SJCRH30 (cell line): ENCODE results near the gene BCAS3. TPM values are rescaled to one million over a fixed set of nuclear protein-coding genes. Genes with fewer than 3 reads are reported as not detected.

Experiments used
- DNase-seq, 2 experiments: peaks; one replicate each; pipeline ENCODE4 v3.0.0-alpha.2; 2015 to 2020
- H3K27ac ChIP-seq: fragments of 250-450 bp; sonication (Bioruptor Pico); 2 replicates; pipeline ENCODE4 v1.5.1; 2020; ENCODE audit warnings: mild to moderate bottlenecking, moderate library complexity
- H3K27me3 ChIP-seq: fragments of 250-450 bp; sonication (Bioruptor Pico); 2 replicates; pipeline ENCODE4 v1.5.1; 2020; ENCODE audit warnings: mild to moderate bottlenecking, moderate library complexity
- H3K36me3 ChIP-seq: fragments of 250-450 bp; sonication (Bioruptor Pico); 2 replicates; pipeline ENCODE4 v1.5.1; 2020; ENCODE audit warnings: mild to moderate bottlenecking, moderate library complexity
- H3K4me1 ChIP-seq: fragments of 250-450 bp; sonication (Bioruptor Pico); 2 replicates; pipeline ENCODE4 v1.5.1; 2020; ENCODE audit warnings: mild to moderate bottlenecking, moderate library complexity
- H3K4me3 ChIP-seq: fragments of 250-450 bp; sonication (Bioruptor Pico); 2 replicates; pipeline ENCODE4 v1.5.1; 2020; ENCODE audit warnings: mild to moderate bottlenecking, moderate library complexity
- H3K9me3 ChIP-seq: fragments of 250-450 bp; sonication (Bioruptor Pico); replicated peaks from 2 replicates; pipeline ENCODE4 v1.5.1; 2020; ENCODE audit warnings: mild to moderate bottlenecking, moderate library complexity
- total RNA-seq: library from RNA; depleted of rRNA; stranded (reverse); fragments of >200 nt; shearing (Covaris generic); gene quantifications from 2 replicates; pipeline ENCODE4 v1.2.3, GENCODE V29; 2014

Gene BCAS3
- total RNA-seq, 1 experiment from 2014 or later = 11.6 TPM

GRCh38 chr17:61383689-61384201, 706.1 kb downstream of the BCAS3 start:
- H3K27ac ChIP-seq = no peak overlapping the region
- peaks cover 4% of the 10 kb centered on the region; the same call in 1 of the 2 replicates for H3K4me1 ChIP-seq
- H3K27me3 ChIP-seq = no peaks in the 10 kb centered on the region
- no peak overlapping the region for H3K4me3 ChIP-seq
- H3K36me3 ChIP-seq = no peaks in the 10 kb centered on the region
- DNase-seq = no peak
- no peaks in the 10 kb centered on the region for H3K9me3 ChIP-seq

- no peaks in the 10 kb centered on the region for H3K9me3 ChIP-seq
- DNase-seq = no peak
- peaks cover 4% of the 10 kb centered on the region; the same call in 1 of the 2 replicates for H3K4me1 ChIP-seq
- H3K27me3 ChIP-seq = no peaks in the 10 kb centered on the region
- no peak overlapping the region for H3K27ac ChIP-seq
- no peaks in the 10 kb centered on the region for H3K36me3 ChIP-seq
- H3K4me3 ChIP-seq = no peak overlapping the region
Measured at GRCh38 chr17:61384354-61384691, 706.7 kb downstream of the BCAS3 start.

DNA sequence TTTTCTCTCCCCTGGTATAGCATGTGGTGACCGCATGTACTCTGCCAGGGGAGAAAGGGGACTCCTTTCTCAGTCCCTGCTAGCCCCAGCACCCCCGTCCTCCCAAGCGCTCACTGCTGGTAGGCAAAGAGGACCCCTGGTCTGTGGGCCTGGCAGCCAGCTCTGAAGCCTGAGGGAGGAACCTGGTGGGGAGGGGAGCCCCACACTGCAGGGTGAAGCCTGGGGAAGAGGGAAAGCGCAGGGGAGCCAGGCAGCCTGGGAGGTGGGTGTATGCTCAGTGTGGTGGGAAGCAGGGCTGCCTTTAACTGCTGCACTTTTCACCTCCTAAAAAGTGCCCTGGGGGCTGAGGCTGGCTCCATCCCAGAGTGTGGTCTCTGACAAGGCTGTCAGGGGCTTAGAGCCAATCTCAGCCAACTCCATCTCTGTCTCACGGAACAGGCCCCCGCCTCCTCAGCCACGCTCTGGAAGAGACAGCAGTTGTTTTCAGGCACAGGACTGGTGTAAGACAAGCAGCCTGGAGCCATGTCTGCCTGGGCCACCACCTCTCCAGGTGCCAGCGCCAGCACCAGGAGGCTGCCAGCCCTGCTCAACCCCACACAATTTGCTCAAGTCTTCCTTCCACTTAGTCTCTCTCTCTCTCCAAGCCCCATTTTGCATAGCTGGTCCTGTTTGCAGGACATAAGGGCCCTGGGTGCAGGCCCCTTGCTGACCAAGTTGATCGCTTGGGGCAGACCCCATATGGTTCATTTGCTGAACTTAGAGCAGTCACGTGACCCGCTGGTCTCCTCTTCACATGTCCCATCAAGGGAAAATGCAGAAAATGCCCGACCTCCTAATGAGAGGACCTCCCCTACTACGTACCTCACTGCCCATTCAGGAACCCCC, 707.3 kb downstream of the BCAS3 start:
- Histone ChIP-seq H3K36me3 (no peaks in the 10 kb centered on the region), H3K4me1 (peaks cover 4% of the 10 kb centered on the region; the same call in 1 of the 2 replicates), H3K27ac (no peak overlapping the region), H3K27me3 (no peaks in the 10 kb centered on the region), H3K9me3 (no peaks in the 10 kb centered on the region), H3K4me3 (no peak overlapping the region)
- peak; percentile 69 to 82 for DNase-seq

DNA sequence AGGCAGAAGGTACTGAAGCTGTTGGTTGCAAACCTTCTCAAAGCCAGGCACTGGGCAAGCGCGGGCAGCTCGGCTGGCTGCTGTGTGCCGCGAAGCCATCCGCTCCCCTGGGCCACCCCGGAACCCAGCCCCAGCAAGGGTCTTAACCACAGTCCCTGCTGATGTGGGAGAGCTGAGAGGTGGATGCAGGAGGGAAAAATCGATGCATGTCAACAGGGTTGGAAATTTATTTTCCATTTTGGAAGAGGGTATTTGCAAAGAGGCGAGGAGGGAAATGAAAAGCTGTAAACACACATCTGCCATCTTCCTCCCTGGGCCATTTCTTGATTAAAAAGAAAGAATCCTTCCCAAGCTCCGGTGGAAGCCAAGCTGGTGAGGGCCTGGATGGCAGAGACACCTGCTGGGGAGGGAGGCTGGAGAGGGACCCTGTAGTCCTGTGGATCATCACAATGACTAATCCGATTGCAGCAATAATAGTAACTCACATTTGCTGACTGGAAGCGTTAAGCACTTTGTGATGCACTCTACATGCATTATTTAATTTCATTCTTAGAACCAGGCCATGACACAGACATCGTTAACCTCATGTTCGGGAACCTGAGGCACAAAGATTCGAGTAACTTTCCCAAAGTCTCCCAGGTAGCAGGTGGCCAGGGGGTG, 708.1 kb downstream of the BCAS3 start:
- Histone ChIP-seq H3K36me3 (no peaks in the 10 kb centered on the region), H3K27ac (no peak overlapping the region), H3K4me3 (no peak overlapping the region), H3K4me1 (peaks cover 4% of the 10 kb centered on the region; the same call in 1 of the 2 replicates), H3K9me3 (no peaks in the 10 kb centered on the region), H3K27me3 (no peaks in the 10 kb centered on the region)
- no peak for DNase-seq

DNA sequence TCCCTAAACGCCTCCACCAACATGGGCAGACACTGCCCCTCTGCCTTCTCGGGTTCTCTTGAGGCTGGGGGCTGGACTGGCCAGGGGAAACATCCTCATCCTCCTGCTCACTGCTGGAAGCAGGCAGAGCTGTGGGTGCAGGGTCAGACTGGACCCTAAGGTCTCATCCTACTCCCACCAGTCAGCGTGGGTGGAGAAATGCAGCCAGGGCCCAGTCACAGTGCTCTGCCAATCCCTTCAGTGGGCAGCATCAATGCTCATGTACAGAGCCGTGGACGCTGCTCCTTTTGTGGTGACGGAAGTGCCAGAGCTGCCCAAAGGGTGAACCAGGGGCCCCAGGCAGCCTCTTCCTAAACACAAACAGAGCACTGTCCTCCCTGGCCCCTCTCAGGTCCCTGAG, 708.6 kb downstream of the BCAS3 start:
- Histone ChIP-seq H3K4me3 (no peak overlapping the region), H3K27me3 (no peaks in the 10 kb centered on the region), H3K27ac (no peak overlapping the region), H3K9me3 (no peaks in the 10 kb centered on the region), H3K36me3 (no peaks in the 10 kb centered on the region), H3K4me1 (peaks cover 4% of the 10 kb centered on the region; the same call in 1 of the 2 replicates)
- no peak for DNase-seq

DNA sequence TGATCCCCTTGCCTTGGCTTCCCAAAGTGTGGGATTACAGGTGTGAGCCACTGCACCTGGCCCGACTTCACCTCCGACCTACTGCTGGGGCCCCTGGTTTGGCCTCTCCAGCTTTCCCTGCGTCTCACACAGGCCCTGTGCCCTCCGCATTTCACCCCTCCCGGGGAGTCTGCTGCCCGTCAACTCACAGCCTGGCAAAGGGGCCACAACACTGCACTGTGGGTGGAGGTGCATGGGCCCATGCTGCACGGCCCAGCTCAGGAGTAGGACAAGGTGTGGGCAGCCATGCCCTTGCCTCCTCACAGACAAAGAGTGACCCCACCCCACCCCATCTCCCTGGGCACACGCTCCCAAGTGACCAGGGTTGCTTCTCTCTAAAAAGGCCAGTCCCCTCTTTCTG, 709.4 kb downstream of the BCAS3 start:
- Histone ChIP-seq H3K27me3 (no peaks in the 10 kb centered on the region), H3K9me3 (no peaks in the 10 kb centered on the region), H3K4me3 (no peak overlapping the region), H3K4me1 (peaks cover 4% of the 10 kb centered on the region; the same call in 1 of the 2 replicates), H3K36me3 (no peaks in the 10 kb centered on the region), H3K27ac (no peak overlapping the region)
- no peak for DNase-seq

DNA sequence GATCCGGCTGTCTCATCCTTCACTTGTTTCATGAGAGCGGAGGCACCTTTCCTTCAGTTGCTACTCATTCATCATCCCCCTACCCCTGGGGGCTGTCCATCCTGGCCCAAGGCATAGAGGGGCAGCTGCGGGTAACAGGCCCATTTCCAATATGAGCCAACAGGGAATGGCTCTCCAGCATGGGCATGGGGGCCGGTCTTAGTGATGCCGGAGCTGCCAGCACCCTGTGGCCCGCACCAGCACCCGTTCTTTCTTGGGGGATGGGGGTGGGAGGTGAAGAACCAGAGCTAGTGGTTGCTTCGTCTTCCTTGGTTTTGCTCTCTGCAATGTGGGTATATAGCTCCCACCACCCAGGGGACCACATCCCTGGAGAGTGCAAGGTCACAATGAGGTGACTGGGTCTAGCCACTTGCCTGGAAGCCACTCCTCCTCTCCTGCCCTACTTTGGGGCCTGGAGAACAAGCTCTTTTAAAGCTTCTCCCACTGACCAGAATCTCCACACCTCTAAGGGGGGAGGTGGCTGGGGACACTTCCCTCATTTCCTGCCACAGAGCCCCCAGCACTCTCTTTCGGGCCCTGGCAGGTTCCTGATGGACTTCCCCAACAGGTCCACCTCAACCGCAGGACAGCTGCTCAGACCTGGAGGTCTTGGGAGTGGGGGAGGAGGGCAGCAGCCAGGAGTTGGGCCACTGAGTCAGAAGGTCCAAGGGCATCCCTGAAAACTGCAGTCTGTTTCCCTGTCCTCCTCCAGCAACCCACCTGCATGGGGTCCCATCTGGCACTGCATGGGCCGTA, 710.1 kb downstream of the BCAS3 start:
- H3K27me3 ChIP-seq = no peaks in the 10 kb centered on the region
- DNase-seq = no peak
- H3K4me1 ChIP-seq = peaks cover 4% of the 10 kb centered on the region; the same call in 1 of the 2 replicates
- H3K9me3 ChIP-seq = no peaks in the 10 kb centered on the region
- no peaks in the 10 kb centered on the region for H3K36me3 ChIP-seq
- no peak overlapping the region for H3K4me3 ChIP-seq
- no peak overlapping the region for H3K27ac ChIP-seq

- no peaks in the 10 kb centered on the region for H3K27me3 ChIP-seq
- H3K4me1 ChIP-seq = peaks cover 8% of the 10 kb centered on the region; the same call in 1 of the 2 replicates
- no peak overlapping the region for H3K4me3 ChIP-seq
- no peak for DNase-seq
- no peak overlapping the region for H3K27ac ChIP-seq
- no peaks in the 10 kb centered on the region for H3K9me3 ChIP-seq
- H3K36me3 ChIP-seq = no peaks in the 10 kb centered on the region
Measured at GRCh38 chr17:61388561-61389356, 711.1 kb downstream of the BCAS3 start.

- Histone ChIP-seq H3K4me3 (no peak overlapping the region), H3K27ac (no peak overlapping the region), H3K36me3 (no peaks in the 10 kb centered on the region), H3K27me3 (no peaks in the 10 kb centered on the region), H3K9me3 (no peaks in the 10 kb centered on the region), H3K4me1 (peaks cover 15% of the 10 kb centered on the region)
- no peak for DNase-seq
Measured at GRCh38 chr17:61389670-61390478, 712.2 kb downstream of the BCAS3 start.

DNA sequence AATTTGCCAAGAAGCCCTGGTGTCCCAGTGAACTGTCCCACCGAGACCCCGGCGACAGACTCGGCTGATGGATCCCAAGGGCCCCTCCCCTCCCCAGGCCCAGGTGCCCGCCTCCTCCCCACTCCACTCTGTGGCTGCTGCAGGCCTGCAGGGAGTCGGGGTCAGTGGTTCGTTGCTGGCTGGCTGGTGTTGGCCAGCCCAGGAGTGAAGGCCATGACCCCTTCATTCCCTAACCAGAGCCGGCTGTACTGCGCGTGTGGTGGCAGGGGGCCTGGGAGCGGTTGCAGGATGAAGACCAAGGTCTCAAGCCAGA, 712.8 kb downstream of the BCAS3 start:
- Histone ChIP-seq H3K4me1 (peaks cover 17% of the 10 kb centered on the region), H3K27me3 (no peaks in the 10 kb centered on the region), H3K4me3 (no peak overlapping the region), H3K9me3 (no peaks in the 10 kb centered on the region), H3K27ac (no peak overlapping the region), H3K36me3 (no peaks in the 10 kb centered on the region)
- no peak for DNase-seq

DNA sequence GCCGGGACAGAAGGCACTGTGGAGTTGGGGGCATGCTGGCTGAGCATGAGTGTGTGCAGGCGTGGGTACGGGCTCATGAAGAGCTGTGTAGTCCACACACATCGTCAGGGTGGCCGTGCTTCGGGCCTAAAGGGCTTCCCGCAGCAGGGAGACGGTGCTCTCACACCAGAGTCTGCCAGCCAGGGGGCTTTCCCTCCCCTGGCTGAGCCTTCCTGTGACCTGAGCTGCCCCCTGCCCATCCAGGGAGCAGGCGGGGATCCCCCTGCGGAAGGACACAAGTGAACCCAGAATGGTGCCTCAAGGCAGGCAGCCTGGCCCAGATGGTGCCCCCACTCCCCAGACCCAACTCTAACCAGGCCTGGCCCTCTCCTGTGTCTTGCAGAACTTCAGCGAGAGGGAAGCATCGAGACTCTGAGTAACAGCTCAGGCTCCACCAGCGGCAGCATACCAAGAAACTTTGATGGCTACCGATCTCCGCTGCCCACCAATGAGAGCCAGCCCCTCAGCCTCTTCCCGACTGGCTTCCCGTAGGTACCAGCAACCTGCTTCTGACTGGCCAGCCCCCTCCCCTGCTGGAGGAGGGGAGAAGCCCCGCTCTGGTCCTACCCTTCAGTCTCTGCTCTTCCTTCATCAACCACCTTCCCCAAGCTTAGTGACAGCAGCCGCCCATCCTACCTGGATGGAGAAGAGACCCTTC, 714.1 kb downstream of the BCAS3 start:
- no peaks in the 10 kb centered on the region for H3K27me3 ChIP-seq
- DNase-seq = no peak
- H3K9me3 ChIP-seq = no peaks in the 10 kb centered on the region
- H3K36me3 ChIP-seq = no peaks in the 10 kb centered on the region
- no peak overlapping the region for H3K27ac ChIP-seq
- peaks cover 17% of the 10 kb centered on the region for H3K4me1 ChIP-seq
- no peak overlapping the region for H3K4me3 ChIP-seq

DNA sequence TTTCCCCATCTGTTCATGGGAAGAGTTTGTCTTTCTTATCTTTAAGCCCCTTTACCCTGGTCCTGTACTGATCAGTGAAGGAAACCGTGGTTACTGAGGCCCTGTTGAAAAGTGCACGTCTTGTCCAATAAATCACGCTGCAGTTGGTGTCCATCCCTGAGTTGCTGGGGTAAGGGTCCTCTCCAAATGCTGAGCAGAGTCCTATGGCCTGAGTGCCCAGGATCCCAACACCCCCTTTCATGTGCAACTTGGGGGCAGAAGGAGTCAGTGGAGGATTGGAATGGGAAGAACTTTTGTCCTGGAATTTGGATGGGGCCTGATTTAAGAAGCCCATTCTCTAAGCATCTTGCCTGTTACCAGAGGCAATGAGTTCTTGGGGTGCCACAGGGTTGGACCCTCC, 715.0 kb downstream of the BCAS3 start:
- peaks cover 17% of the 10 kb centered on the region for H3K4me1 ChIP-seq
- H3K4me3 ChIP-seq = no peak overlapping the region
- H3K27me3 ChIP-seq = no peaks in the 10 kb centered on the region
- H3K27ac ChIP-seq = no peak overlapping the region
- DNase-seq = no peak
- H3K36me3 ChIP-seq = no peaks in the 10 kb centered on the region
- no peaks in the 10 kb centered on the region for H3K9me3 ChIP-seq

DNA sequence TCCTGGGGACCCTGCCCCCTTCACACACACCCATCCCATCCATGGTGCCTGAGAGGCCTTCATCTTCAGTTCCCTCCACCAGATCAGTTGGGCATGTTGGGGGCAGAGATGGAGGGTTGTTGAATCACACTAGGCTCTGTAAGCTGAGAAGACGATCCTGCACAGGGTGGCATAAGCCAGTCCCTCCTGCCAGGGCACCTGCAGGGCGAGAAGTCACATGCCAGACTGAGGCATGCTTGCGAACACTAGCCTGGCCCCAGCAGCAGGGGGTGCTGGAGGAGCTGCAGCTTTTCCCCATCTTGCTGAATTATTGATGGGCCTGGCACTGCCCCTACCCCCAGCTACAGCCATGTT, 715.9 kb downstream of the BCAS3 start:
- no peaks in the 10 kb centered on the region for H3K36me3 ChIP-seq
- no peak overlapping the region for H3K4me3 ChIP-seq
- no peaks in the 10 kb centered on the region for H3K9me3 ChIP-seq
- H3K27ac ChIP-seq = no peak overlapping the region; the same call in 1 of the 2 replicates
- no peaks in the 10 kb centered on the region for H3K27me3 ChIP-seq
- H3K4me1 ChIP-seq = peaks cover 17% of the 10 kb centered on the region
- DNase-seq = no peak
